ENCODE results near the gene IQGAP1.

DNA sequence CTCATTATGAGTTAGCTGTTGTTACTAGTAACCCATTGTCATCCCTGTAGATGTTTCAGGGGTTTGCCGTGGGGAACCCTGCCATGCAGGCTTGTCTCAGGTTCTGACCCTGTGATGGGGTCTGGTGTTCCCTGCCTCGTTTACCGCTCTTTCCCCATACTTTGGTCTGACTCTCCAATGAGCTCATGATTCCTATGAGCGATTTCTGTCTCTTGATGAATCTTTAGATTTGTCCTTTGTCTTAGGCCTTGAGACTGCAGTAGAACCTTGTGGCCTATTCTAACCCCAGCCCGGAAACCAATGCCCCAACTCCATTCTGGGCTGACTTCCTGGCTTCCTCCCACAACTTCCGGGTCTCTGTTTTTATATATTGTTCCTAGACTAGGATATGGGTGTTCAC lies 11.3 kb upstream of the IQGAP1 start:
- TF ChIP-seq CTCF (IDR thresholded peaks at IDR 0.05) (no peak), POLR2A (IDR thresholded peaks at IDR 0.05) (no peak)
